Upper lobe of left lung (tissue), 6 donors: Measurements from ENCODE around the gene PIWIL4. TPM values are rescaled to one million over a fixed set of nuclear protein-coding genes. Genes with fewer than 3 reads are reported as not detected.

Experiments used
- ATAC-seq, 2 donors: fragments of 200-7000 bp; cut with Tn5 transposase; one replicate each; pipeline ENCODE4 v1.9.1; 2022; ENCODE audit warnings: mild to moderate bottlenecking in 2 of 2, moderate library complexity in 2 of 2; ENCODE audit not compliant: low FRiP score in 2 of 2
- DNase-seq, 2 donors: peaks; one replicate each; pipeline ENCODE4 v3.0.0-alpha.2; 2019 to 2020
- H3K27ac ChIP-seq, 4 donors: fragments of 200-600 bp; sonication (generic); one replicate each; pipeline ENCODE4 v1.5.1; 2016 to 2019
- H3K27me3 ChIP-seq, 4 donors: fragments of 200-600 bp; sonication (generic); one replicate each; pipeline ENCODE4 v1.5.1; 2017 to 2019
- H3K36me3 ChIP-seq, 4 donors: fragments of 200-600 bp; sonication (generic); one replicate each; pipeline ENCODE4 v1.5.1; 2016 to 2019
- H3K4me1 ChIP-seq, 4 donors: fragments of 200-600 bp; sonication (generic); one replicate each; pipeline ENCODE4 v1.5.1; 2018 to 2019
- H3K4me3 ChIP-seq, 4 donors: fragments of 200-600 bp; sonication (generic); one replicate each; pipeline ENCODE4 v1.5.1; 2017 to 2019; ENCODE audit warnings: mild to moderate bottlenecking in 2 of 4, moderate library complexity in 1 of 4
- H3K9me3 ChIP-seq, 4 donors: fragments of 200-600 bp; sonication (generic); one replicate each; pipeline ENCODE4 v1.5.1; 2018 to 2019
- EP300 ChIP-seq, 4 donors: sonication (generic); formaldehyde crosslinking; IDR thresholded peaks; one replicate each; pipeline ENCODE4 v1.5.1; 2017; ENCODE audit warnings: antibody characterized with exemption in 4 of 4, control low read depth in 2 of 4
- POLR2A ChIP-seq, 4 donors: fragments of 450-650 bp; IDR thresholded peaks; one replicate each; pipeline ENCODE4 v1.5.1; 2016 to 2017; ENCODE audit warnings: antibody characterized with exemption in 4 of 4, mild to moderate bottlenecking in 2 of 4
- POLR2AphosphoS5 ChIP-seq, 2 donors: sonication (generic); formaldehyde crosslinking; IDR thresholded peaks; one replicate each; pipeline ENCODE4 v1.5.1; 2017; ENCODE audit warnings: antibody characterized with exemption in 2 of 2
- WGBS, 2 donors: methylation state at CpG; one replicate each; pipeline ENCODE4 v1.1.5; 2017 to 2018; 5-methylcytosine and 5-hydroxymethylcytosine counted together
- total RNA-seq, 6 donors: library from RNA; depleted of rRNA in 4 of 6; stranded (reverse); fragments of >200 nt in 4 of 6; gene quantifications; one replicate each; pipeline versions ENCODE4 v1.1.0 to v1.2.1, GENCODE V29; 2016 to 2021
- TF ChIP-seq, protein P1 (sequence below), 6 experiments: fragments of 450-650 bp in 4 of 6; fragments of 200-600 bp in 2 of 6; sonication (generic) in 2 of 6; IDR thresholded peaks; one replicate each; pipeline ENCODE4 v1.5.1; 2016 to 2019; ENCODE audit warnings: antibody characterized with exemption in 6 of 6
- donor health status: DM: no; HTN: no; CAD: no; lungs with moderate emphysema.
- donor health status: DM: no; HTN: yes; CAD: no; lungs with severe emphysema.

PIWIL4 gene
- total RNA-seq, 6 donors from 2014 or later: 1.5 to 9.4 (median 4.8) TPM

DNA sequence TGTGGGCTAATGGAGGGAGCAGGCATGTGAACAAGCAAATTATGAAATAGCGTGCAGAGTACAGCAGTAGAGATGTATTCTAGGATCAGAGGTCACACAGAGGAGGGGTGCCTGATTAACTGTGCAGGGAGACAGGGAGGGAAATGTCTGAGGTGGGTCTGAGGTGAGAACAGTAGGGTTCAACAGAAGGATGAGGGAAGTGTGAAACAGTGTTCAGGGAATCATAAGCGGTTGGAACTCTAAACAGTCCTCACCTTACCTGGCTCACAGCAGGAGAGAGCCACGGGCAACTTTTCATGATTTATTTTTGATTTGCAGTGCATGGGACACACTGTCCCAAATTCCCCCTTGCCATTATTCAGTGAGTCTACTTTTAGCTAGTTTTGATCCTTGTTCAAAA, 90.5 kb downstream of the PIWIL4 start:
- Histone ChIP-seq H3K36me3 (no peaks in the 10 kb centered on the region), H3K9me3 (no peaks in the 10 kb centered on the region), H3K27ac (no peak overlapping the region), H3K4me1 (peaks cover 0 to 13% (median 9%) of the 10 kb centered on the region in 4 donors), H3K4me3 (no peak overlapping the region), H3K27me3 (no peaks in the 10 kb centered on the region)
- ATAC-seq (no peak), DNase-seq (no peak)
- TF ChIP-seq, protein P1, sequence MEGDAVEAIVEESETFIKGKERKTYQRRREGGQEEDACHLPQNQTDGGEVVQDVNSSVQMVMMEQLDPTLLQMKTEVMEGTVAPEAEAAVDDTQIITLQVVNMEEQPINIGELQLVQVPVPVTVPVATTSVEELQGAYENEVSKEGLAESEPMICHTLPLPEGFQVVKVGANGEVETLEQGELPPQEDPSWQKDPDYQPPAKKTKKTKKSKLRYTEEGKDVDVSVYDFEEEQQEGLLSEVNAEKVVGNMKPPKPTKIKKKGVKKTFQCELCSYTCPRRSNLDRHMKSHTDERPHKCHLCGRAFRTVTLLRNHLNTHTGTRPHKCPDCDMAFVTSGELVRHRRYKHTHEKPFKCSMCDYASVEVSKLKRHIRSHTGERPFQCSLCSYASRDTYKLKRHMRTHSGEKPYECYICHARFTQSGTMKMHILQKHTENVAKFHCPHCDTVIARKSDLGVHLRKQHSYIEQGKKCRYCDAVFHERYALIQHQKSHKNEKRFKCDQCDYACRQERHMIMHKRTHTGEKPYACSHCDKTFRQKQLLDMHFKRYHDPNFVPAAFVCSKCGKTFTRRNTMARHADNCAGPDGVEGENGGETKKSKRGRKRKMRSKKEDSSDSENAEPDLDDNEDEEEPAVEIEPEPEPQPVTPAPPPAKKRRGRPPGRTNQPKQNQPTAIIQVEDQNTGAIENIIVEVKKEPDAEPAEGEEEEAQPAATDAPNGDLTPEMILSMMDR (IDR thresholded peaks at IDR 0.05): no peak
- TF ChIP-seq POLR2A (IDR thresholded peaks at IDR 0.05): no peak
- TF ChIP-seq EP300 (IDR thresholded peaks at IDR 0.05): no peak
- no peak for TF ChIP-seq POLR2AphosphoS5 (IDR thresholded peaks at IDR 0.05)
- 82 to 89% methylated on average over 3 of the region's 3 CpGs for WGBS, 2 donors

DNA sequence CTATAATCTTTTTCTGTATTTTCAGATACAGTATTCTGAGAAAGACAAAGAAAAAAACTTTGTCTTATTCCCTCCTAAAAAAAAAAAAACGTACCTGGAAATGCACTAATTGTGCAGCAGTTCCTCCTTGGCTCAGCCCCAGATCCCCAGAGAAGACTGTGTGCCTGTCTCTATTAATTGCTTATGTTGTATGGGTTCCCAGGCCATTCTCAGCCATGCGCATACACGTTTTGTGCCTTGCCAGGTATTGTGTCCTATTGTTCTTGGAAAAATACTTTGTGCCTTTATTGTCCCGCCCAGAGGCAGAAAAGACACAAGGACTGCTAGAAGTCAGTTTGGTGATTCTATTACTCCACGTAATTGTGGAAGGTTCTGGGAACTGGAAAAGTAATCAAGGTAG, 91.2 kb downstream of the PIWIL4 start:
- ATAC-seq (no peak), DNase-seq (no peak)
- H3K27me3 ChIP-seq: no peaks in the 10 kb centered on the region
- H3K4me1 ChIP-seq: peaks cover 0 to 13% (median 9%) of the 10 kb centered on the region in 4 donors
- no peak overlapping the region for H3K27ac ChIP-seq
- H3K4me3 ChIP-seq: no peak overlapping the region
- H3K9me3 ChIP-seq: no peaks in the 10 kb centered on the region
- H3K36me3 ChIP-seq: no peaks in the 10 kb centered on the region
- WGBS, 2 donors: 40 to 51% methylated on average over 5 of the region's 5 CpGs
- TF ChIP-seq POLR2A (IDR thresholded peaks at IDR 0.05): no peak
- TF ChIP-seq POLR2AphosphoS5 (IDR thresholded peaks at IDR 0.05): no peak
- no peak for TF ChIP-seq EP300 (IDR thresholded peaks at IDR 0.05)
- TF ChIP-seq, protein P1 (IDR thresholded peaks at IDR 0.05): no peak

GRCh38 chr11:94658888-94659287, 91.7 kb downstream of the PIWIL4 start:
- 60 to 63% methylated on average over 3 of the region's 3 CpGs for WGBS, 2 donors
- Histone ChIP-seq H3K27me3 (no peaks in the 10 kb centered on the region), H3K9me3 (no peaks in the 10 kb centered on the region), H3K36me3 (no peaks in the 10 kb centered on the region), H3K27ac (no peak overlapping the region), H3K4me1 (peaks cover 0 to 13% (median 9%) of the 10 kb centered on the region in 4 donors), H3K4me3 (no peak overlapping the region)
- TF ChIP-seq POLR2A (IDR thresholded peaks at IDR 0.05) (no peak), EP300 (IDR thresholded peaks at IDR 0.05) (no peak), POLR2AphosphoS5 (IDR thresholded peaks at IDR 0.05) (no peak)
- TF ChIP-seq, protein P1 (IDR thresholded peaks at IDR 0.05): no peak
- DNase-seq (no peak), ATAC-seq (no peak)

DNA sequence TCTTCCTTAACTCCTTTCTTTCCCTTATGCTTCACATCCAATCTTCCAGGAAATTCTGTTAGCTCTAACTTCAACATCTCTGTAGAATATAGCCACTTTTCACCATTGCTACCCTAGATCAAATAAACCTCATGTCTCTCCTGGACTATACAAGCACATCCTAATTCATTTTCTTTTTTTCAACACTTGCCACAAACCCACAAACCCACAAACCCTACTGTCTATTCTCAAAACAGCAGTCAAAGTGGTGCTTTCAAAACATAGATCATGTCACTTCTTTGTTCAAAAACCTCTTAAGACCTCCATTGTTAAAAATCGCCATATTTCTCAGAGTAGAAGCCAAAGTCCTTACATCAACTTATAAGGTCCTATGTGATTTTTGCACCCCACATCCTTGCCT, 94.3 kb downstream of the PIWIL4 start:
- Histone ChIP-seq H3K4me1 (peaks cover 0 to 13% (median 9%) of the 10 kb centered on the region in 4 donors), H3K36me3 (no peaks in the 10 kb centered on the region), H3K4me3 (no peak overlapping the region), H3K27me3 (no peaks in the 10 kb centered on the region), H3K9me3 (no peaks in the 10 kb centered on the region), H3K27ac (no peak overlapping the region)
- no peak for ATAC-seq
- DNase-seq: no peak
- TF ChIP-seq POLR2A (IDR thresholded peaks at IDR 0.05) (no peak), POLR2AphosphoS5 (IDR thresholded peaks at IDR 0.05) (no peak), EP300 (IDR thresholded peaks at IDR 0.05) (no peak)
- TF ChIP-seq, protein P1 (IDR thresholded peaks at IDR 0.05): no peak
- 75 to 80% methylated on average over 1 of the region's 1 CpG for WGBS, 2 donors

DNA sequence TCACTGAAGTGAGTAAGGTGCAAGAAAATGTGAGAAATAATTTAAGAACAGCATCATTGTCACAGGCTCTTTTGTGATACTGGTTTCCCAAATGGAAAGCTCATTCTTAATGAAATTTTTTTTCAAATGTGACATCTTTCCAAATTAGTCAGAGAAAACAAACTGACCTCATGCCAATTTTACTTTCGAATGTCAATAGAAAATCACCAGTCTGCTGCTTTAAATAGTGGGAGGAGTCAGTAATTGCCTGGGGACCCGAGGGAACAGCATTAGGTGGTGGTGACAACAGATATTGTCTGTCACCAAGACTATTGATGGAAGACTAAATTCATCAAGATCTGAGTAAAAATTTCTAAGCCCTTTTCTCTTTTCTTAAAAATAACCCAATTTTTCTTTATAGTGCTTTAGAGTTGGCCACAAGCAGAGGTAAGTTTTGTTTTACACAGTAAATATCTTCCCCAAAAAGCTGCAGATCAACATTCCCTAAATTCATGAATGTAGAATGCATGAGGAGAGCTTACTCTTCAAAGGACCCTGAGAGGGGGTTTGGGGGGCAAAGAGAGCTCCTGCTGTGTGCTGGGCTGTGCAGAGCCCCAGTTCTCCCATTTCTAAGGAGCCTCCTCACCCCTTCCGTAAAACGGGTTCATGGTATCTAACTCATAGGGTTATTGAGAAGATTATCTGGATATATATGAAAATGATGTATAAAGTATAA, 95.1 kb downstream of the PIWIL4 start:
- no peaks in the 10 kb centered on the region for H3K27me3 ChIP-seq
- TF ChIP-seq POLR2AphosphoS5 (IDR thresholded peaks at IDR 0.05): no peak
- TF ChIP-seq POLR2A (IDR thresholded peaks at IDR 0.05): no peak
- TF ChIP-seq EP300 (IDR thresholded peaks at IDR 0.05): no peak
- TF ChIP-seq, protein P1 (IDR thresholded peaks at IDR 0.05): no peak
- peaks cover 0 to 13% (median 9%) of the 10 kb centered on the region in 4 donors for H3K4me1 ChIP-seq
- no peaks in the 10 kb centered on the region for H3K9me3 ChIP-seq
- no peak overlapping the region for H3K4me3 ChIP-seq
- DNase-seq: no peak
- H3K27ac ChIP-seq: no peak overlapping the region
- ATAC-seq: no peak
- WGBS, 2 donors: 65 to 76% methylated on average over 4 of the region's 4 CpGs
- no peaks in the 10 kb centered on the region for H3K36me3 ChIP-seq
